Loucy (cell line): Measurements from ENCODE around the gene PLXNA2.

Source experiments
- EZH2phosphoT487 ChIP-seq: fragments of 200-600 bp; IDR thresholded peaks from 2 replicates; pipeline ENCODE4 v1.6.1; 2018; ENCODE audit warnings: antibody characterized with exemption, mild to moderate bottlenecking, moderate library complexity, borderline replicate concordance
- TF ChIP-seq, protein P1 (sequence below): fragments of 200-600 bp; sonication (generic); conservative IDR thresholded peaks from 2 replicates; pipeline ENCODE4 v1.5.1; 2014; ENCODE audit warnings: mild to moderate bottlenecking, antibody characterized with exemption, low read length

GRCh38 chr1:208161005-208161404, 83.2 kb downstream of the PLXNA2 start:
- TF ChIP-seq, protein P1, sequence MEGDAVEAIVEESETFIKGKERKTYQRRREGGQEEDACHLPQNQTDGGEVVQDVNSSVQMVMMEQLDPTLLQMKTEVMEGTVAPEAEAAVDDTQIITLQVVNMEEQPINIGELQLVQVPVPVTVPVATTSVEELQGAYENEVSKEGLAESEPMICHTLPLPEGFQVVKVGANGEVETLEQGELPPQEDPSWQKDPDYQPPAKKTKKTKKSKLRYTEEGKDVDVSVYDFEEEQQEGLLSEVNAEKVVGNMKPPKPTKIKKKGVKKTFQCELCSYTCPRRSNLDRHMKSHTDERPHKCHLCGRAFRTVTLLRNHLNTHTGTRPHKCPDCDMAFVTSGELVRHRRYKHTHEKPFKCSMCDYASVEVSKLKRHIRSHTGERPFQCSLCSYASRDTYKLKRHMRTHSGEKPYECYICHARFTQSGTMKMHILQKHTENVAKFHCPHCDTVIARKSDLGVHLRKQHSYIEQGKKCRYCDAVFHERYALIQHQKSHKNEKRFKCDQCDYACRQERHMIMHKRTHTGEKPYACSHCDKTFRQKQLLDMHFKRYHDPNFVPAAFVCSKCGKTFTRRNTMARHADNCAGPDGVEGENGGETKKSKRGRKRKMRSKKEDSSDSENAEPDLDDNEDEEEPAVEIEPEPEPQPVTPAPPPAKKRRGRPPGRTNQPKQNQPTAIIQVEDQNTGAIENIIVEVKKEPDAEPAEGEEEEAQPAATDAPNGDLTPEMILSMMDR, result no peak
- no peak for TF ChIP-seq EZH2phosphoT487
